ENCODE data around the gene NDUFB4.
"Not testable (repeated sequence)": the region's sequence is repeated elsewhere in the genome, so short reads cannot be mapped to it uniquely, and the experiment has no call there.

NDUFB4 gene

GRCh38 chr3:120637851-120638559, 41.9 kb downstream of the NDUFB4 start:
- no peak for DNase-seq

- not testable (repeated sequence) for DNase-seq
These were observed 42.7 kb downstream of the NDUFB4 start for GRCh38 chr3:120638820-120639219.

- DNase-seq: no peak
These were observed 44.1 kb downstream of the NDUFB4 start for GRCh38 chr3:120640231-120640630.

GRCh38 chr3:120641696-120642246, 45.6 kb downstream of the NDUFB4 start:
- DNase-seq: no peak

- DNase-seq: peak; percentile 29
These were observed 46.3 kb downstream of the NDUFB4 start for GRCh38 chr3:120642368-120642948.

GRCh38 chr3:120645083-120645845, 49.1 kb downstream of the NDUFB4 start:
- peak; percentile 52 for DNase-seq

- no peak for DNase-seq
These were observed 50.8 kb downstream of the NDUFB4 start for GRCh38 chr3:120646771-120647432.

GRCh38 chr3:120648290-120648689, 52.2 kb downstream of the NDUFB4 start:
- DNase-seq: no peak

- no peak for DNase-seq
These were observed 53.7 kb downstream of the NDUFB4 start for GRCh38 chr3:120649830-120650233.

GRCh38 chr3:120650311-120650710, 54.2 kb downstream of the NDUFB4 start:
- DNase-seq: no peak

Data from fibroblast of skin of scalp (primary cell).